T-helper 1 cell (primary cell): ENCODE measurements around the gene TSC2.
"Not testable (repeated sequence)": the region's sequence is repeated elsewhere in the genome, so short reads cannot be mapped to it uniquely, and the experiment has no call there.

Experiments
- DNase-seq, 5 donors: peaks; one replicate each; pipeline ENCODE4 v3.0.0-alpha.2; 2012 to 2020

The TSC2 gene

GRCh38 chr16:2031081-2031577 is 16.7 kb upstream of the TSC2 start:
- DNase-seq: no peak

- no peak for DNase-seq
These were observed 15.3 kb upstream of the TSC2 start for GRCh38 chr16:2032285-2033056.

GRCh38 chr16:2033057-2033908 is 14.5 kb upstream of the TSC2 start:
- DNase-seq: no peak

- not testable (repeated sequence) for DNase-seq
These were observed 13.7 kb upstream of the TSC2 start for GRCh38 chr16:2033909-2034695.

GRCh38 chr16:2034696-2035430 is 12.9 kb upstream of the TSC2 start:
- DNase-seq: no peak

- no peak for DNase-seq
These were observed 12.2 kb upstream of the TSC2 start for GRCh38 chr16:2035431-2036199.

- no peak for DNase-seq
These were observed 11.4 kb upstream of the TSC2 start for GRCh38 chr16:2036200-2036966.

- no peak for DNase-seq
These were observed 10.7 kb upstream of the TSC2 start for GRCh38 chr16:2037115-2037514.

- DNase-seq: no peak
These were observed 10.0 kb upstream of the TSC2 start for GRCh38 chr16:2037647-2038381.

GRCh38 chr16:2038382-2039231 is 9.2 kb upstream of the TSC2 start:
- no peak for DNase-seq

- DNase-seq: no peak
These were observed 8.3 kb upstream of the TSC2 start for GRCh38 chr16:2039274-2040031.

GRCh38 chr16:2040041-2040786 is 7.6 kb upstream of the TSC2 start:
- DNase-seq: no peak

GRCh38 chr16:2040787-2041522 is 6.8 kb upstream of the TSC2 start:
- DNase-seq: no peak

- no peak for DNase-seq
These were observed 5.4 kb upstream of the TSC2 start for GRCh38 chr16:2042171-2042985.

- DNase-seq: no peak
These were observed 4.7 kb upstream of the TSC2 start for GRCh38 chr16:2042986-2043666.
